Breast epithelium (tissue), 3 donors: ENCODE data around the gene RIC8B.

ENCODE experiments used
- POLR2AphosphoS5 ChIP-seq, 3 donors: sonication (generic); formaldehyde crosslinking; IDR thresholded peaks; one replicate each; pipeline ENCODE4 v1.6.1; 2017; ENCODE audit warnings: antibody characterized with exemption in 3 of 3
- TF ChIP-seq, protein P1 (sequence below), 3 donors: fragments of 450-650 bp; IDR thresholded peaks; one replicate each; pipeline ENCODE4 v1.5.1; 2016 to 2017; ENCODE audit warnings: antibody characterized with exemption in 3 of 3, mild to moderate bottlenecking in 3 of 3, moderate library complexity in 3 of 3

DNA sequence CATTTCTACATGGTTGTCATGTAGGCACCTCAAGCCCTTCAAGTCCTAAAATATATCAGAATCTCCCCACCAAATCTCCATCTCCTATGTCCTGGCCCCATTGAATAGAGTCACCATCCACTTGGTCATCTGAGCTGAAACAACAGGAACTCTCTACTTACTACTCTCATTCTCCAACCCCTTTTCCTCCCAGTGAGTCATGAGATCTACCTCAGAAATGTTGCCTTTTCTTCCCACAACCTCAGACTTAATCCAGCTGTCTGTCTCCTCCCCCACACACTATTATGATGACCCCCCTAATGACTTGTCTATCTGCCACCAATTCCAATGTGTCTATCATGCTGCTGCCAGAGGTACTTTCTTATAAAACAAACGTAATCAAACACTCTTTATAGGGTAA lies 108.9 kb downstream of the RIC8B start:
- no peak for TF ChIP-seq POLR2AphosphoS5 (IDR thresholded peaks at IDR 0.05)
- TF ChIP-seq, protein P1, sequence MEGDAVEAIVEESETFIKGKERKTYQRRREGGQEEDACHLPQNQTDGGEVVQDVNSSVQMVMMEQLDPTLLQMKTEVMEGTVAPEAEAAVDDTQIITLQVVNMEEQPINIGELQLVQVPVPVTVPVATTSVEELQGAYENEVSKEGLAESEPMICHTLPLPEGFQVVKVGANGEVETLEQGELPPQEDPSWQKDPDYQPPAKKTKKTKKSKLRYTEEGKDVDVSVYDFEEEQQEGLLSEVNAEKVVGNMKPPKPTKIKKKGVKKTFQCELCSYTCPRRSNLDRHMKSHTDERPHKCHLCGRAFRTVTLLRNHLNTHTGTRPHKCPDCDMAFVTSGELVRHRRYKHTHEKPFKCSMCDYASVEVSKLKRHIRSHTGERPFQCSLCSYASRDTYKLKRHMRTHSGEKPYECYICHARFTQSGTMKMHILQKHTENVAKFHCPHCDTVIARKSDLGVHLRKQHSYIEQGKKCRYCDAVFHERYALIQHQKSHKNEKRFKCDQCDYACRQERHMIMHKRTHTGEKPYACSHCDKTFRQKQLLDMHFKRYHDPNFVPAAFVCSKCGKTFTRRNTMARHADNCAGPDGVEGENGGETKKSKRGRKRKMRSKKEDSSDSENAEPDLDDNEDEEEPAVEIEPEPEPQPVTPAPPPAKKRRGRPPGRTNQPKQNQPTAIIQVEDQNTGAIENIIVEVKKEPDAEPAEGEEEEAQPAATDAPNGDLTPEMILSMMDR (IDR thresholded peaks at IDR 0.05) = no peak
